ENCODE data around the gene PTGES.

Gene PTGES

GRCh38 chr9:129697656-129698253 lies 55.1 kb downstream of the PTGES start:
- no peak overlapping the region for H3K4me3 ChIP-seq (ENCODE audit: low read depth, low read length)

DNA sequence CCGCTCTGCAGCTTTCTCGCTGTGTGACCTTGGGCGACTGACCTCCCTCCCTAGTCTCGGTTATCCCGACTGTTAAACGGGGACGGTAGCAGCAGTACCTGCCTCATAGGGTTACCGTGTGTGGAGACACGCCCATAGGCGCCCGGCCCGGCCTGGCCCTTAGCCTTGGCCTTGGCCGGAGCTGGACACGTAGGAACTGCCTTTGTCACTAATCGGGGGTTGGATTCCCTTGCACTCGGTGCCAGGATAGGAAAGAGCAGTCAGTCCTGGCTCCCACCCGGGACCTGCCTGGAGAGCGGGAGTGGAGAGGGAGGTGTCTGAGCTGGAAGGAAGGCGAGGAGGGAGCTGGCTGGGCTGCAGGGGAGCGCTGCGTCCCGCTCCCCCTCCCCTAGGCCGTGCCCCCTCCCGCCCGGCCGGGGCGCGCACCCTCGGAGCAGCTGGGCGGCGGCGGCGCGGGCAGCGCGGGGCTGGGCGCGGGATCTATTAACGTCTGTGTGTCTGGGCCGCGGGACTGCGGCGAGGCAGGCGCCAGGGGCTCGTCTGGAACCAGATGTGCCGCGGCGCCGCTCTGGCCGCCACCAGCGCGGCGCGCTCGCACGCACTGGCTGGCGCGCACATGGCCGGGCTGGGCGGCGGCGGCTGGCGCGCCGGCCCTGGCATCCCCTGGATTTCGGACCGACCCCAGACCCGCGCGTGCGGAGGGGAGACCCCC lies 55.7 kb downstream of the PTGES start:
- H3K4me3 ChIP-seq (ENCODE audit: low read depth, low read length) = no peak overlapping the region
- DNase-seq (ENCODE audit: low read depth) = no peak

More at GRCh38 chr9:129697656-129698253, 55.1 kb downstream of the PTGES start:
- TF ChIP-seq, protein P1, sequence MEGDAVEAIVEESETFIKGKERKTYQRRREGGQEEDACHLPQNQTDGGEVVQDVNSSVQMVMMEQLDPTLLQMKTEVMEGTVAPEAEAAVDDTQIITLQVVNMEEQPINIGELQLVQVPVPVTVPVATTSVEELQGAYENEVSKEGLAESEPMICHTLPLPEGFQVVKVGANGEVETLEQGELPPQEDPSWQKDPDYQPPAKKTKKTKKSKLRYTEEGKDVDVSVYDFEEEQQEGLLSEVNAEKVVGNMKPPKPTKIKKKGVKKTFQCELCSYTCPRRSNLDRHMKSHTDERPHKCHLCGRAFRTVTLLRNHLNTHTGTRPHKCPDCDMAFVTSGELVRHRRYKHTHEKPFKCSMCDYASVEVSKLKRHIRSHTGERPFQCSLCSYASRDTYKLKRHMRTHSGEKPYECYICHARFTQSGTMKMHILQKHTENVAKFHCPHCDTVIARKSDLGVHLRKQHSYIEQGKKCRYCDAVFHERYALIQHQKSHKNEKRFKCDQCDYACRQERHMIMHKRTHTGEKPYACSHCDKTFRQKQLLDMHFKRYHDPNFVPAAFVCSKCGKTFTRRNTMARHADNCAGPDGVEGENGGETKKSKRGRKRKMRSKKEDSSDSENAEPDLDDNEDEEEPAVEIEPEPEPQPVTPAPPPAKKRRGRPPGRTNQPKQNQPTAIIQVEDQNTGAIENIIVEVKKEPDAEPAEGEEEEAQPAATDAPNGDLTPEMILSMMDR (IDR thresholded peaks at IDR 0.05; ENCODE audit: low read depth, low read length) = no peak
- DNase-seq (ENCODE audit: low read depth) = no peak

DNA sequence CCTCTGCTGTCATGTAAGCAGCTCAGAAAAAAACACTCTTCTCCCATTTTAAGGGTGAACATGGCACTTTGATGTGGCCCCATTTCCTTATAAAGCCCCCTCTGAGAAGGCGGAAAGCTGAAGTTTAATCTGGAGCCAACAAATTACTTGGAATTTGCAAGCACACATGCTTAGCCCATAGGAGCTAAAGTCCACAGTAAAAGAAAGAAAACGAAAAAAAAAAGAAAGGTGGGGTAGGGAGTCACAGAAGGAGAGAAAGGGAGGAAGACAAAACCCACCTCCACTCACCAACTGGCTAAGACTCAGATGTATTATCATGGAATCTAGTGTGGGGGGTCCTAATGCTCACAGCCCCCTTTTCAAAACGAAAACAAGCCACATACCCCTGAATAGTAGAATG lies 57.0 kb downstream of the PTGES start:
- no peak for DNase-seq (ENCODE audit: low read depth)
- H3K4me3 ChIP-seq (ENCODE audit: low read depth, low read length) = no peak overlapping the region
- no peak for TF ChIP-seq POLR2A (IDR thresholded peaks at IDR 0.05; ENCODE audit: extremely low read depth, insufficient read length)
- TF ChIP-seq, protein P1 (IDR thresholded peaks at IDR 0.05; ENCODE audit: low read depth, low read length) = no peak
- TF ChIP-seq MYC (IDR thresholded peaks at IDR 0.05; ENCODE audit: low read depth, low read length) = no peak
- TF ChIP-seq MAX (IDR thresholded peaks at IDR 0.05; ENCODE audit: low read depth, low read length) = no peak

More for the DNA sequence above, 55.7 kb downstream of the PTGES start:
- no peak for TF ChIP-seq MAX (IDR thresholded peaks at IDR 0.05; ENCODE audit: low read depth, low read length)

DNA sequence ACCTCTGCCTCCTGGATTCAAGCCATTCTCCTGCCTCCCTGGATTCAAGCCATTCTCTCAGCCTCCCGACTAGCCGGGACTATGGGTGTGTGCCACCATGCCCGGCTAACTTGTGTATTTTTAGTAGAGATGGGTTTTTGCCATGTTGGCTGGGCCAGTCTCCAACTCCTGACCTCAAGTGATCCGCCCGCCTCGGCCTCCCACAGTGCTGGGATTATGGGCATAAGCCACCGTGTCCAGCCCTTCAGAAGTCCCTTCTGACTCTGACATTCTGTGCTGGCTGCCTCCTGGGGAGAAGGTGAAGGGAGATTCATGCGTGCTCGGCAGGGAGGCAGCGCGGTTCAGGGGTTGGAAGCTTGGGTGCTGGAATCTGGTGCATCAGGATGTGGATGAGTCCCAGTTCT lies 58.6 kb downstream of the PTGES start:
- no peak overlapping the region for H3K4me3 ChIP-seq (ENCODE audit: low read depth, low read length)
- DNase-seq (ENCODE audit: low read depth) = no peak
- TF ChIP-seq MYC (IDR thresholded peaks at IDR 0.05; ENCODE audit: low read depth, low read length) (no peak), POLR2A (IDR thresholded peaks at IDR 0.05; ENCODE audit: extremely low read depth, insufficient read length) (no peak), MAX (IDR thresholded peaks at IDR 0.05; ENCODE audit: low read depth, low read length) (no peak)
- TF ChIP-seq, protein P1 (IDR thresholded peaks at IDR 0.05; ENCODE audit: low read depth, low read length) = no peak

DNA sequence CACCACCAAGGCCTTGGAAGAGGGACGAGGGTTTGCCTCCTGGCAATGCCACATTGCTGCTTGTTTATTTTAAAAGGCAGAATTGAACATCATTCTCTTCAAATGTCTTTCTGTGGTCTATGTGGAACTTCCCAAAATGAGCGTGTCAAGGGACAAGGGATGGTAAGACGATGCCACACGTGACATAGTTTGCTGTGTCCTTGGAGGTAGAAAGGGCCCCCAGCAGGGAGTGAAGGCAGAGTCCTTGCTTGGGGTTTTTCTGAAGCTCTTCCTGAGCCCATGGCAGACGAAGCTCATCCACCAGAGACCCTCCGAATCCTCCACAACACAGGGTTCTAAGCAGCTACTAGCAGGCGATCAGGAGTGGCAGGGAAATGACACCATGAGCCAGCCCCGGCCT lies 59.1 kb downstream of the PTGES start:
- H3K4me3 ChIP-seq (ENCODE audit: low read depth, low read length) = no peak overlapping the region
- TF ChIP-seq POLR2A (IDR thresholded peaks at IDR 0.05; ENCODE audit: extremely low read depth, insufficient read length) = no peak
- TF ChIP-seq MAX (IDR thresholded peaks at IDR 0.05; ENCODE audit: low read depth, low read length) = no peak
- TF ChIP-seq, protein P1 (IDR thresholded peaks at IDR 0.05; ENCODE audit: low read depth, low read length) = no peak
- TF ChIP-seq MYC (IDR thresholded peaks at IDR 0.05; ENCODE audit: low read depth, low read length) = no peak
- no peak for DNase-seq (ENCODE audit: low read depth)

GRCh38 chr9:129692534-129692933 lies 60.3 kb downstream of the PTGES start:
- TF ChIP-seq POLR2A (IDR thresholded peaks at IDR 0.05; ENCODE audit: extremely low read depth, insufficient read length) (no peak), MAX (IDR thresholded peaks at IDR 0.05; ENCODE audit: low read depth, low read length) (no peak), MYC (IDR thresholded peaks at IDR 0.05; ENCODE audit: low read depth, low read length) (no peak)
- TF ChIP-seq, protein P1 (IDR thresholded peaks at IDR 0.05; ENCODE audit: low read depth, low read length) = no peak
- H3K4me3 ChIP-seq (ENCODE audit: low read depth, low read length) = no peak overlapping the region
- no peak for DNase-seq (ENCODE audit: low read depth)
